Activated CD8-positive, alpha-beta memory T cell treated with anti-CD3 and anti-CD28 coated beads, Interleukin-2, amount 50 U/mL, for 24 hours (primary cell): ENCODE results near the gene CLEC16A.

Experiments
- DNase-seq: peaks from one replicate; pipeline ENCODE4 v3.0.0-alpha.2; 2020; ENCODE audit errors: extremely low read depth

The CLEC16A gene

GRCh38 chr16:11063448-11064201 is 119.3 kb downstream of the CLEC16A start:
- no peak for DNase-seq

- no peak for DNase-seq
Measured at GRCh38 chr16:11064202-11064540, 119.8 kb downstream of the CLEC16A start.

GRCh38 chr16:11064851-11065250 is 120.5 kb downstream of the CLEC16A start:
- no peak for DNase-seq

- DNase-seq: no peak
Measured at GRCh38 chr16:11066261-11066870, 122.0 kb downstream of the CLEC16A start.

- no peak for DNase-seq
Measured at GRCh38 chr16:11067266-11067665, 122.9 kb downstream of the CLEC16A start.

GRCh38 chr16:11067697-11068141 is 123.4 kb downstream of the CLEC16A start:
- DNase-seq: no peak

- DNase-seq: no peak
Measured at GRCh38 chr16:11071829-11072228, 127.5 kb downstream of the CLEC16A start.

GRCh38 chr16:11072420-11073153 is 128.2 kb downstream of the CLEC16A start:
- no peak for DNase-seq

- DNase-seq: no peak
Measured at GRCh38 chr16:11073407-11073999, 129.1 kb downstream of the CLEC16A start.

- no peak for DNase-seq
Measured at GRCh38 chr16:11074131-11074530, 129.8 kb downstream of the CLEC16A start.

- no peak for DNase-seq
Measured at GRCh38 chr16:11075163-11075562, 130.8 kb downstream of the CLEC16A start.

- DNase-seq: no peak
Measured at GRCh38 chr16:11076259-11077018, 132.1 kb downstream of the CLEC16A start.

- no peak for DNase-seq
Measured at GRCh38 chr16:11078812-11079459, 134.6 kb downstream of the CLEC16A start.

- no peak for DNase-seq
Measured at GRCh38 chr16:11079652-11080187, 135.4 kb downstream of the CLEC16A start.

- no peak for DNase-seq
Measured at GRCh38 chr16:11080327-11080967, 136.1 kb downstream of the CLEC16A start.

GRCh38 chr16:11080999-11081630 is 136.8 kb downstream of the CLEC16A start:
- no peak for DNase-seq

- no peak for DNase-seq
Measured at GRCh38 chr16:11082108-11082859, 137.9 kb downstream of the CLEC16A start.

- DNase-seq: no peak
Measured at GRCh38 chr16:11082860-11083388, 138.6 kb downstream of the CLEC16A start.

GRCh38 chr16:11084484-11084875 is 140.1 kb downstream of the CLEC16A start:
- no peak for DNase-seq
